G401 (cell line): ENCODE data around the gene MINDY3. TPM values are rescaled to one million over a fixed set of nuclear protein-coding genes. Genes with fewer than 3 reads are reported as not detected.

ENCODE experiments used
- DNase-seq: peaks from one replicate; pipeline ENCODE4 v3.0.0-alpha.2; 2015; ENCODE audit warnings: low spot score
- in situ Hi-C: cut with HindIII; loops from 2 replicates; pipeline ENCODE4 v1.10.0; 2016; ENCODE audit warnings: low sequenced_read_pairs, mixed read lengths
- total RNA-seq: library from RNA; depleted of rRNA; stranded (reverse); fragments of >200 nt; shearing (Covaris generic); gene quantifications from 2 replicates; pipeline ENCODE4 v1.2.3, GENCODE V29; 2014; rRNA removed

MINDY3 gene
- total RNA-seq, 1 experiment from 2014 or later: 23.3 TPM

DNA sequence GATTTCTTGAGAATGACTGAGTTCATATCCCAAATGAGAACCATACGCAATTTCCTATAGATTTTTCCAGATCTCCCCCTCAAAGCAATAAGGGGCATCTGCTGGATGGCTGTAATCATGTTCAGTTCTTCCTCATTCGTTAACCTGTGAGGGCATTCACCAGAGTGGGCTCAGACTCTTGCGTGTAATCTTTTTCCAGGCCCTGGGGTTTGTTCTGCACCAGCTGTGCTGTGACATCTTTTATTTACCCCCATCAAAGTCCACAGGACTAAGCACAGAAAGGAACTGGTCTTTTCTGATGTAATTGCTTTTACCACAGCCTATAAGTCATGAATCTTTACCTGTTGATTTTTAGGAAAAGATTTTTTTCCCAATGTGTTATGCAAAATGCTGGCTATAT is 112.7 kb downstream of the MINDY3 start:
- no peak for DNase-seq
- in situ Hi-C loops: no loop called here

DNA sequence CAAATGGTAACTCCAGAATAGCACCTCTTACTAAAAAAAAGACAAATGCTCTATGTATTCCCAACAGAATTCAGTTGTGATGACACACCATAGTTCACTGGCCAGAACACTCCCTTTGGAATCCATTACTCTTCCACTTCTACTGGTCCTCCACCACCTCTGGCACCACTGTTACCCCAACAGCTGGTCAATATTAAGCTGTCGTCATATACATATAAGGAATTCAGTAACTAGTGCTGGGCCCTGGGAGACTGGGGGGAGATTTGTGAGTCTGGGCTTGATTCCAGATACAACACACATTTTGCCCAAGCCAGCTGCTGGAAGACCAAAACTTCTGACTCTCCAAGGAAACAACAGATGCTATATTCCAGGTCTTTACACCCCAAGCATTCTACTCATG is 114.6 kb downstream of the MINDY3 start:
- in situ Hi-C loops: no loop called here
- no peak for DNase-seq

DNA sequence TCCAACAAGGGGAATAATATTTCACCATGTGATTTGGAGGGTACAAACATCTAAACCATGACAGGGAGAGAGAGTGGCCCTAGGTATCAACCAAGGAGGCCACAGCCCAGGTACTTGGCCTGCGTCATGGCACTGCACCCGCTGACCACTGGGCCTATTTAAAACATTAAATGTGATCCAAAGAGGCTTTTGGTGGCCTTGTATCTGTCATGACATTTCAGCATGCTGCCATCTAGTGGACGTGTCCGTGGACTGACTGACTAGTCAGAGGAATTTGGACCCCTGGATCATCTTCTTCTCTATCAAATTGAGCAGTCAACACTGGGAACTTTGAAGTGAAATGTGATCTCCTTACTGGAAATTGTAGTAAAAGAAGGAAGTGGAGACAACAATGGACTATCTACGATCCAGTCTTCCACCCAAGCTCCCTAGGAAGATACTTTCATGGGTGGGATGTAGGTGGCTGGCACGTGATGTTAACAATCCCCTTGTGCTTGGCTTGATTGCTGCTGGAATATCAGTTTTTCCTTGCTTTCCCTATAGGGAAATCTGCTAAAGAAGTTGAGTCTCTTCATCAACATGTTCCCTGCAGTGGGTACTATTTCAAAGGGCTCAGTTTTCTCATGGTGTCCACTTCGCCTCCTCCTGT is 116.0 kb downstream of the MINDY3 start:
- in situ Hi-C loops: no loop called here
- peak; percentile 35 for DNase-seq

DNA sequence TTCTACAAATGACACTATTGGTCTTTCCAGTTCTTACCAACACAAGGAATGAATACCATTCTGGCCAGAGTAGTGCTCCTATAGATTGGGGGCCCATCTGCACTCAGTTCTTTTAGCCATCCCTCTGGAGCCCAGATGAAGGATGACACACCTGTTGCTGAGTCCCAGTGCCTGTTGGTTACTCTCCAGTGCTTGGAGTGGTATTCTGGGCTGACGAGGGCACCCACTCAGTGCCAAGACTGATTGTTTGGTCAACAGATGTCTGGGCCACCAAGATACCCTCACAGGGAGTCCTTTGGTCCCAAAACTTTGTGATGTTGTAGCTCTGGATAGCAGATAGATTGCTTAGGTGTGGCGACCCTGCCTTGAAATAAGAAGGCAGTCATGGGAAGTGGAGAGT is 116.9 kb downstream of the MINDY3 start:
- in situ Hi-C loops: no loop called here
- DNase-seq: no peak

DNA sequence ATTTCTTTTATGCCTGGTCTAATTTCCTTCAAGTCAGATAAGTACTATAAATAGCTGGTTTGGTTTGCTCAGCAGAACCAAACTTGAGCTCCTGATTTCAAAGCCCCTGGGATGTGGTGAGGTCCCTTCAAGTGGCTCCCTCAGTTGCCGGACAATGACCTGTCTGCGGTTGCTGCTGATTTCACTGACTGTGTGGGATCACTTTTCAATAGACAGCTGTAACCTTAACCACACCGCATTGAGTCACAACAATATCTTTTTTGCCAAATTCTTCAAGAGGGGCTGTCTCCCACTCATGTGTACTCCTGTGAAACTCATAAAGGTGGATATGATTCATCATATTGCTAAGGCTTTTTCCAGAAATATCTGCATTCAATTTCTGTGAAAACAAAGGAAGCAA is 117.5 kb downstream of the MINDY3 start:
- no peak for DNase-seq
- in situ Hi-C loops: no loop called here

DNA sequence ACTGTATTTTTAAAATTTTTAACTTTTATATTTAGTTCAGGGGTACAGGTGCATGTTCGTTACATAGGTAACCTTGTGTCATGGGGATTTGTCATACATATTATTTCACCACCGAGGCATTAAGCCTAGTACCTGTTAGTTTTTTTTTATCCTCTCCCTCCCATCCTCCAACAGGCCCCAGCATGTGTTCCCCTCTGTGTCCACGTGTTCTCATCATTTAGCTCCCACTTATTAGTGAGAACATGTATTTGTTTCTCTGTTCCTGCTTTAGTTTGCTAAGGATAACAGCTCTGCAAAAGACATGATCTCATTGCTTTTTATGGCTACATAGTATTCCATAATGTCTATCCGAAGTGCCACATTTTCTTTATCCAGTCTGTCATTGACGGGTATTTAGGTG is 118.2 kb downstream of the MINDY3 start:
- DNase-seq: no peak
- in situ Hi-C loops: no loop called here

DNA sequence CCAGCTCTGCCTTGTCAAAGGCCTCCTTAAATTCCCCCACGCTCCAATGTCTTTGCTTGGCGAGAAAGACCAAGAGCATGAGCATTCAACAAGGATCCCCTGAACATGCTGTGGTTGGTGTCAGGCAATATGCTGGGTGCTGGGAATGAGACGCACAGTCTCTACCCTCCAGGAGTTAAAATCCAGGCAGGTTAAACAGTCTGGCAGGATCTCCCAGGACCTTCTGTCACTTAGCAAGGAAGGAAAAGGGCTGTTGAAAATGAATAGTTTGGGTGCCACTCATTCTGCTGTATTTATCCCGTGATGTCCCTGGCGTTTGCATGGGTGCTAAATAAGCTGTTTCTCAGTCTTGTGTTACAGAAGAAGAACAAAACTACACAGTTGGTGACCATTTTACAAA is 118.7 kb downstream of the MINDY3 start:
- in situ Hi-C loops: no loop called here

DNA sequence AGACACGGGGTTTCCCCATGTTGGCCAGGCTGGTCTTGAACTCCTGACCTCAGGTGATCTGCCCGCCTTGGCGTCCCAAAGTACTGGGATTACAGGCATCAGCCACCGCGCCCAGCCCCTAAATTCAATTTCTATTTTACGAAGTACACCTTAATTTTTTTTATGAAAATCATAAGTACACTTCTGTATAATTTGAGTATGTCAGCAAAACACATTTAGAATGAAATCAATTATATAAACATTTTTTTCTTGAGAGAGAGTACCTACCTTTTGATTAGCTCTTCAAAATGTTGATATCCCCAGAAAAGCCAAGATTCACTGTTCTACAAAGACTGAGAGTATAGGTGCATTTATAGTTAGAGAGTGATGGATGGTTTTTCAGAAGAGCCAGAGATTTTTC is 120.0 kb downstream of the MINDY3 start:
- DNase-seq: no peak
- in situ Hi-C loops: no loop called here

More for the DNA sequence above, 118.7 kb downstream of the MINDY3 start:
- no peak for DNase-seq

DNA sequence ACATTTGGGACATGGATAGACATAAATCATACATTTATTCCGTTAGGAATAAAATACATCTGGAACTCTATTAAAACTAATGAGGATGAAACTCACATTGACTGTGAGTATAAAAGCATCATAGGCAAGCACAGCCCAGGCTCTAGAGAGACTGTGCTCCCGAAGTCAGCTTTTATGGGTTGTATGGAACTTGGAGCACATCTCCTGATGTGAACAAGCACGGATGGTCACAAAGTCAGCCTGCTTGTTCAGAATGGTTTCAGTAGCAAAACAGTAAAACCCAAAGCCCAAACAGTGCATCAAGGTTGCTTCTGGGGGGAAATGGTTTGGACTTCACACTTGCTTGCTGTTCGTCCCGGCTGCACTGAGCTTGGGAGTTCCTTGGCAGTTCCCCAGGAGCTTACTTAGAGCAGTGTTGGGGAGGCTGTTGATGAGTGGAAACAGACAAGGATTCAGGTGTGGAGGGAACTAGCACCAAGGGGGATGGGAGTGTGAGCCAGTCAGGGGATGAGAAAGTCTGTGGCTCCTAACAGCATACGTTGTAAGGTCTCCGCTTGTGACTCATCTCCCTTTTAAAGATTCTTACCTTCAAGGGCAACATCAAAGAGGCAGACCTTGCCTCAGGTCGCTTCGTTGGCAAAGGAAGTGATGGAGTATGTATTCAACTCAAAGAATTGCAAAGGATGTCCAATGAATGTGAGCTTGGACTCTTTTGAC is 120.9 kb downstream of the MINDY3 start:
- DNase-seq: no peak
- in situ Hi-C loops: no loop called here

DNA sequence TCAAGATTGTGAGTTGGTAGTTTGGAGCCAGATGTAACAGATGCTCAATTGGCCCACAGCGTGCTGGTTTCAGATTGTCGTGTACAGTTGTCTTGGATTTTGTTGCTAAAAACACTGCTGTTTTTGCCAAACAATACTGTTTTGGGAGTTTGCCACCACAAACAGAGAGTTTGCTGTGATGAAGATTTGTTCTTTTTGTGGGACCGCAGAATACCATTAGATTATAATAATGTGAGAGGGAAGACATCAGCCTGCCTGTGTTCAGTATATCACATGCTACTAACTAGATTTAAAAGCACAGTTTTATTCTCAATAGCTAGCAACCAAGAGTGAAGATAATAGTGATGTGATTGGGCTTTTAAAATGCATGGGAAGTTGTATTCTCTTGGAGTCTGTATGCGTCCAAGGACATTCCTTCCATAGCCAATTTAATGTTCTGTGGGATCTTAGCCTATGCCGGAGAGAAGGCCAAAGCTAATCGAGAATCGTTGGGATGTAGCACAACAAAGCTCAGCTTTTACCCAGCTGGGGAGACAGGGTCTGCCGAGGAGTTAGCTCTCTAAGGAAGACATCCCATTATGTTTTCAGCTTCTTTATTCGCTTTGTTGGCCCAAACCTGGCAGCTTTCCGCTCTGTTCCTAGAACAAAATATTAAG is 121.9 kb downstream of the MINDY3 start:
- in situ Hi-C loops: no loop called here
- DNase-seq: no peak

DNA sequence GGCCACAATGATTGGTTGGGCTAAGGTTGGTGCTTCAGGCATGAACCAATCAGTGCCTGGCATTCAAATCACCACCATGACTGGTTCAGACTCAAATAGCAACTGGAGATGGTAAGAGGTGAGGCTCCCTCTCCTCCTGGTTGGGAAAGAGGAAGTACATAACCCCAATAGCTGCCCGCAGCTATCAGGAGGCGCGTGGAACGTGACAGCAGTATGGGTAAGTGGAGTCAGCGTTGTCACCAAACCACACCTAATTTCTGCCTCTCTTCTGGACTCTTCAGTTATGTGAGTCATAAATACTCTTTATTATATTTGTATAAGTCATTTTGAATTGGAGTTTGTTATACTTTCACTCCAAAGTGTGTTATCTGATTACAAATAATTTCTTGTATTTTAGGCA is 122.7 kb downstream of the MINDY3 start:
- DNase-seq: no peak
- in situ Hi-C loops: no loop called here

DNA sequence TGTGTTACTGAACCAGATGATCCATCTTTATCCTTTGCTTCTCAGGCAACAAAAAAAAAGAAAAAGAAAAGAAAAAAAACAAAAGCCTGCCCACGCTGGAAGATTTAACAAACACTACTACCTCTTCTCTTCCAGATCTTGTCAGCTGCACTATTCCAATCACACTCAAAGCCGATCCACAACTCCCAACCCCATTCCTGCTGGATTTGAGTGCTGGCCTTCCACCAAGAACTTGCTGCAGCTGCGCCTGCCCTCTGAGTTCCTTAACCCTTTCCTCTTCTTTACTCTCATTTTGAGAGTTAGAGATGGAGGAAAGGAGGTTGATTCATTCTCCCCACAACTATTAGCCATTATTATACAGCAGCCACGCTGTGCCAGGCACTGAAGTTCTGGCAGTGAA is 124.5 kb downstream of the MINDY3 start:
- in situ Hi-C loops: no loop called here
- DNase-seq: no peak

DNA sequence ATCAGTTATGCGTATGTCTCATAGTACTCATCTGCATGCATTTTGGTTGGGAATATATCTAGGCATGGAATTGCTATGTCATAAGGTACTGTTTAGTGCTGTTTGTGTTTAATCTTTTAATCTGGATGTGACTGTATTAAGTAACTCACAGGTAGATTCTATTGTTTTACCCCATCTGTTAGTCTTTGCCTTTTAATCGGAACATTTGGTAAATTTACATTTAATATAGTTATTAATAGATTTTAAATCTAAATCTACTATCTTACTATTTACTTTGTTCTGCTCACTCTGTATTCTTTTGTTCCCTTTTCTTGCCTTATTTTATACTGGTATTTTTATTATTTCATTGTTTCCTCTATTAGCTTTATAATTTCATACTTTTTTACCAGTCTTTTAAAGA is 130.0 kb downstream of the MINDY3 start:
- no peak for DNase-seq
- in situ Hi-C loops: no loop called here

DNA sequence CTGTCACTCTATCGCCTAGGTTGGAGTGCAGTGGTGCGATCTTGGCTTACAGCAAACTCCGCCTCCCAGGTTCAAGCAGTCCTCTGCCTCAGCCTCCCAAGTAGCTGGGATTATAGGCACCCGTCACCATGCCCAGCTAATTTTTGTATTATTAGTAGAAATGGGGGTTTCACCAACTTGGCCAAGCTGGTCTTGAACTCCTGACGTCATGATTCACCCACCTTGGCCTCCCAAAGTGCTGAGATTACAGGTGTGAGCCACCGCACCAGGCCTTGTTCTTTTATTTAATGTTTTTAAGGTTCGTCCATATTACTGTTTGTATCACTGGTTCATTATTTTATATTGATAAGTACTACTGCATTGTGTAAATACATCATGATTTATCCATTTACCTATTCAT is 130.4 kb downstream of the MINDY3 start:
- DNase-seq: no peak
- in situ Hi-C loops: no loop called here

Other genes with a start within 250 kb of the MINDY3 start
- 0.12 and 0.64 TPM in 2 replicates for gene ITGA8, start 140.6 kb downstream of the MINDY3 start, total RNA-seq